DOHH2 (cell line): ENCODE data around the gene KIAA0586.

Experiments
- EZH2phosphoT487 ChIP-seq: fragments of 200-600 bp; sonication (generic); IDR thresholded peaks from 2 replicates; pipeline ENCODE4 v1.6.1; 2017; ENCODE audit warnings: borderline replicate concordance, mild to moderate bottlenecking, antibody characterized with exemption, low read length, moderate library complexity, mixed read lengths
- TF ChIP-seq, protein P1 (sequence below): fragments of 200-600 bp; sonication (generic); IDR thresholded peaks from one replicate; pipeline ENCODE4 v1.5.1; 2014; ENCODE audit warnings: antibody characterized with exemption, mild to moderate bottlenecking, low read depth, low read length; ENCODE audit not compliant: poor library complexity, severe bottlenecking

GRCh38 chr14:58408681-58409215 is 18.8 kb upstream of the KIAA0586 start:
- TF ChIP-seq, protein P1, sequence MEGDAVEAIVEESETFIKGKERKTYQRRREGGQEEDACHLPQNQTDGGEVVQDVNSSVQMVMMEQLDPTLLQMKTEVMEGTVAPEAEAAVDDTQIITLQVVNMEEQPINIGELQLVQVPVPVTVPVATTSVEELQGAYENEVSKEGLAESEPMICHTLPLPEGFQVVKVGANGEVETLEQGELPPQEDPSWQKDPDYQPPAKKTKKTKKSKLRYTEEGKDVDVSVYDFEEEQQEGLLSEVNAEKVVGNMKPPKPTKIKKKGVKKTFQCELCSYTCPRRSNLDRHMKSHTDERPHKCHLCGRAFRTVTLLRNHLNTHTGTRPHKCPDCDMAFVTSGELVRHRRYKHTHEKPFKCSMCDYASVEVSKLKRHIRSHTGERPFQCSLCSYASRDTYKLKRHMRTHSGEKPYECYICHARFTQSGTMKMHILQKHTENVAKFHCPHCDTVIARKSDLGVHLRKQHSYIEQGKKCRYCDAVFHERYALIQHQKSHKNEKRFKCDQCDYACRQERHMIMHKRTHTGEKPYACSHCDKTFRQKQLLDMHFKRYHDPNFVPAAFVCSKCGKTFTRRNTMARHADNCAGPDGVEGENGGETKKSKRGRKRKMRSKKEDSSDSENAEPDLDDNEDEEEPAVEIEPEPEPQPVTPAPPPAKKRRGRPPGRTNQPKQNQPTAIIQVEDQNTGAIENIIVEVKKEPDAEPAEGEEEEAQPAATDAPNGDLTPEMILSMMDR = no peak
- no peak for TF ChIP-seq EZH2phosphoT487
